NCI-H748 (cell line): Measurements from ENCODE around the gene PSMB2.

Experiments
- DNase-seq: peaks from one replicate; lab custom pipeline; 2025; ENCODE audit not compliant: unreplicated experiment; lab: John Stamatoyannopoulos, UW

Gene PSMB2

DNA sequence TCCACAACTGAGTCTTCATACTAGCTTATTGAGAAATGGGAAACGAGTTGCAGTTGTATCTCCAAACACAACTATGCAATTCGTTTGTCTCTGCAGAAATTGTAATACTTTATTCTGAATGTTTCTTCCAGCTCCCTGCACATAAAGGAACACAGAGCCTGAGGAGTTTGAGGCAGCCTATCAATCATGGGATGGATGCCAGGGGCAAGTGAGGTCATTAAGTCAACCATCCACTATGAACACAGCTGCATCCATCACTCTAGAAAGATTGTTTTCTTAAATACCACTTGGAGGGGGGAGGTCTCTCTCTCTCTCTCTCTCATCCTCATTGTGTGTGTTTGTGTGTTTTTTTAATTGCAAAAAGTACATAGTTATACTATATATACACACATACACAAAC lies 2.9 kb upstream of the PSMB2 start:
- DNase-seq, result no peak

DNA sequence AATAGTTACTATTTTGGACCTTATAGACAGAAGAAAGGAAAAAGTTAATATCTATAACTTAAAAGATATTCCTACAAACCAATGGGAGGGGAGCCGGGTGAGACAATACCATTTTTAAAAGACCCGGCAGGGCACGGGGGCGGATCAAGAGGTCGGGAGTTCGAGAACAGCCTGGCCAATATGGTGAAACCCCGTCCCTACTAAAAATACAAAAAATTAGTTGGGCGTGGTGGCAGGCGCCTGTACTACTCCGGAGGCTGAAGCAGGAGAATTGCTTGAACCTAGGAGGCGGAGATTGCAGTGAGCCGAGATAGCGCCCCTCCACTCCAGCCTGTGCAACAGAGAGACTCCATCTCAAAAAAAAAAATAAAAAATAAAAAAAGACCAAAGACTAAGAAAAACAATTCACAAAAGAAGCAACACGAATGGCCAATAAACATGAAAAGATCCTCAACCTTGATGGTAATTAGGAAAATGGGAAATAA lies 1.2 kb upstream of the PSMB2 start:
- peak; percentile 5 for DNase-seq

- no peak for DNase-seq
Observed at GRCh38 chr1:35640380-35641232, 720 bp downstream of the PSMB2 start.

- no peak for DNase-seq
Observed at GRCh38 chr1:35637401-35637809, 3.9 kb downstream of the PSMB2 start.

GRCh38 chr1:35633547-35633946 lies 7.8 kb downstream of the PSMB2 start:
- DNase-seq, result no peak

DNA sequence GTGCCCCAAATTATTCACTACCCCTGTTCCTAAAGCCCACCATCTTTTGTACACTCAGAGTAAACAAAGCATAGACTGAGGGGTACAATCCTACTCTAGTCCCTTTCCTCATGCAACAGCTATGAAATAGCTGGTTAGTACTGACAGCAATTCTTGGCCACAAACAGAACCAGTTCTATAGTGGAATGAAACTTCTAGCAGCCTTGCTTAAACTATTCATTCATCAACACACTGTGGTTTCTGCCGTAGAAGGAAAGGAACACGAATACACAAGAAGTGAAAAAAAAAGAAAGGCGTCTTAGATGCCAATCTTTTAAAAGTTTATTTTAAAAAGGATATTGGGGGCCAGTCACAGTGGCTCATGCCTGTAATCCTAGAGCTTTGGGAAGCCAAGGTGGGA lies 9.9 kb downstream of the PSMB2 start:
- DNase-seq, result no peak

DNA sequence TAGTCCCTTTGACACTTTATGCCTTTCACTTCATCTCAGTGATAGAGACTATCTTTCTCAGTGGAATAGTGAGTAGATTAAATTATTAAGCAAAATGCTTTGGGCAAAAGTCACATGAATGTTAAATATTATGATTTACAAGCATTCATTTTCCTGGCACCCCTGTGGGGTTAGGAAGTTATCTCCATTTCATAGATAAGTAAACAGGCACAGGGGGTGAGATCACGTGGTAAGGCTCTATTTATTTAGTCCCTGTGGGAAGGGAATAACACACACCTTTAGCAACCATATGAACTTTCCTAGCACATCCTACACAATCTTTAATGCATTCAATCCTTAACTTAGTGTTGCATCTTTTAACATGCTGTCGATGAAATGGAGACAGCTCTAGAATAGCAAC lies 12.3 kb downstream of the PSMB2 start:
- DNase-seq, result no peak

GRCh38 chr1:35623832-35624231 lies 17.5 kb downstream of the PSMB2 start:
- DNase-seq, result no peak

GRCh38 chr1:35622510-35623178 lies 18.7 kb downstream of the PSMB2 start:
- no peak for DNase-seq

DNA sequence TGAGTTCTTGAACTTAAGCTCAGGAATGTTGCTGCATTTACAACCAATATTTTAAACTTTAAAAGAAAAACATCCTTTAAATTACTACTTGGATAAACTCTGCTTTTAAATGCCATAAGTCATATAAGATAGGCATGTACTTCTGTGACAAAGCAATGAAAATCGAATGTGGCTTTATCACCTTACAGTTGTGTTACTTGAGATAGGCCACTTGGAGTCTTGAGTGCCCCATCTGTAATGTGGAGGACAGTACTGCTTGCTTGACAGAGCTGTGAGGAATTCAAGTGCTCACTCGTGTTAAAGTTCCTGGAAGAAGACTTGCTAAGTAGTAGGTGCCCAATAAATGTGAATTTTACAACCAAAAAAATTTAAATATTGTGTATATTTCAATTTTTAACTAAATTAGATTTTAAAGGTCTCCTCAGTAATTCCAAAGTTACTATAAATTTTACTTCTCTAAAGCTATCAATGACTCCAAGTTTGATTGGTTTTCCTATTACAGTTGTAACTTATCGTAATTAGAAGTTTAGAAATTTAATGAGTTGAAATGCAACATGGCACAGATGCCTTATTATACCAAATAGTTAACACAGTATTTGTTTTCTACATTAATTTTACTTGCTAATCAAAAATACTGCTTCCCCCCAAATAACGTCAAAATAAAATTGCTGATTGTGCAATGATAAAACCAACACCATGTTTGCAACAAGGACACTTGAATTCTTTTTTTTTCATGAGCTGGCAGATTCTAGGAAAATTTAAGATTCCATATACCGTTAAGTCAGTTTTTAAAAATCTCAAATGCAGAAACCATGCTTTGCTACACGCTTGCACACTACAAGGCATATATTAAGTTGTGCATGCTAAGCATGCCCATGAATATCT lies 21.8 kb downstream of the PSMB2 start:
- DNase-seq, result no peak

GRCh38 chr1:35615440-35615839 lies 25.9 kb downstream of the PSMB2 start:
- no peak for DNase-seq

GRCh38 chr1:35611655-35612054 lies 29.7 kb downstream of the PSMB2 start:
- DNase-seq, result no peak

GRCh38 chr1:35605867-35606182 lies 35.5 kb downstream of the PSMB2 start:
- DNase-seq, result no peak

- DNase-seq, result no peak
Observed at GRCh38 chr1:35605071-35605866, 36.1 kb downstream of the PSMB2 start.

DNA sequence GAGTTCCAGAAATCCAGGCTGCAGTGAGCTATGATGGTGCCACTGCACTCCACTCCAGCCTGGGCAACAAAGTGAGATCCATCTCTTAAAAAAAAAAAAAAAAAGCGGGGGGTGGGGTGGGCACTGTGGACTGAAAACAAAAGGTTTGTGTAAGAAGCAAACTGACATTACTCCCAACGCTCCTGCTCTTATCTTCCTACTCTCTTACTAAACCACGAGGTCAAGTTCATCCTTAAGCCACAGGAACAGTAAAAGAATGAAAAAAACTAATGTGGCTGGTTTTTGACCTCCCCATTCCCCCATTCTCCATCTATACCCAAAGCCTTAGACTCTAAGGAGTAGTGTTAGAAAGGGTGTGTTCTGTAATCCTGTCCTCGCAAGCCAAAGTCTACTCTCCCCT lies 37.4 kb downstream of the PSMB2 start:
- DNase-seq, result no peak

DNA sequence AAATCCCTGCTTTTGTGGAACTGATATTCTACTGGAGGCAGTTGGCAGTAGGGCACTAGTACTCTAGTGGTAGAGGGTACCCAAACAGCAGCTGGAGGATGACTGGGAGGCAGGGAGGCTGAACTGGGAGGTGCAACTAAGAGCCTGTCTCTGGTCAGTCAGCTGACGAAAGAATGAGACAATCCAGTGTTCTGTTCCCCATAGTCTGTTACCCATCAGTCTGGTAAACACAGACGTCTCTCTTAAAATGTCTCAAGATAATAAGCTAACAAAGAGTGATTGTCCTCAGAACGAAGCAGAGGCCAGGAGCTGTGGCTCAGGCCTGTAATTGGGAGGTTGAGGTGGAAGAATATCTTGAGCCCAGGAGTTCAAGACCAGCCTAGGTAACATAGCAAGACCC lies 37.9 kb downstream of the PSMB2 start:
- DNase-seq, result no peak

GRCh38 chr1:35600593-35600992 lies 40.7 kb downstream of the PSMB2 start:
- no peak for DNase-seq

DNA sequence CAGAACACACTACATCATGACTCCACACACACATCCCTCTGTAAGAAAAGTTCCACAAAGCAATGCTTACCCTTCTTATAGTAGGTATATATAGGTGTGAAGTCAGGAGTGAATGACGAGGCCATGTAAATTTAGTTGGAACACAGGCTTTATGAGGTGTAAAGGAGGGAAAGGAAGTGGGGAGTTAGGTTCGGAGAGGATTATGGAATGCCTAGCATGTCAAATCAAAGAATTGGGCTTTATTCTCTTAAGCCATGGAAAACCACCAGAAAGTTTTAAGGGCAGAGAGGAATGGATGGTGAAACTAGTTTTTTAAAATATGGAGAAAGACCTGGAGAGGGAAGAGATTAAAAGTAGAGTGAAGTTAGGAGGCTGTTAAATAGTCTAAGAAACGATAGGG lies 41.9 kb downstream of the PSMB2 start:
- no peak for DNase-seq

DNA sequence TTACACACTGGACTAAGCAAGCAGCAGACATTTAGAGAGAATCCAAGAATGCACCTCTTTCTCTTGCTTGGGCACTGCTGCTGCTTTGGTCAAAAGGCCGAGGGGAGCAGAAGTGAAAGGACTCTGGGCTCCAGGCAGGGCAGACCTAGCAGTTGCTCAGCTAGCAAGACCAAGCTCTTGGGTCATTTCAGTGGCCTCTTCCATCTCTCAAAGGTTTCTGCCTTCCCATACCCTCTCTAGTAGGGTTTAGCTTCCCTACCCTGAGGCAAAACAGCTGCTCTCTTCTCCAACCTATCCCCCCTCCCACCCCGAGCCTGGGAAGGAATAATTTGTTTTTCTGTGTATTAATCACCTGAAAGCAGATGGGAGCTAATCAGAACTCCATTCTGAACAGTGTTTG lies 42.4 kb downstream of the PSMB2 start:
- DNase-seq, result no peak

- DNase-seq, result no peak
Observed at GRCh38 chr1:35597870-35598269, 43.5 kb downstream of the PSMB2 start.

GRCh38 chr1:35595684-35596083 lies 45.6 kb downstream of the PSMB2 start:
- DNase-seq, result no peak
